ENCODE data around the gene COP1.

Gene COP1

DNA sequence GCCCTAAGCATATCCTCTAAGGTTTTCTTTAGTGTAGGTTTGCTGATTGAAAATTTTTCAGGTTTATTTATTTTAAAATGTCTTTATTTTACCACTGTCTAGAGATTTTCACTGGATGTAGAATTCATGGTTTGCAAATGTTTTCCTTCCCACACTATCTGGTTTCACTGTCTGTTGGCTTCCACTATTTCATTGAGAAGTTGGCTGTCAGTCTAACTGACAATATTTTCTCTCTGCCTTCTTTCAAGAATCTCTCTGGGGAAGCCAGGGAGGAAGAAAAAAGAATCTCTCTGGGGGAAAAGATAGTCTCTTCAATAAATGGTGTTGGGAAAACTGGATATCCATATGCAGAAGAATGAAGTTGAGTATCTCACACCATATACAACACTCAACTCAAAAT is 226.0 kb downstream of the COP1 start:
- Histone ChIP-seq H3K4me3 (ENCODE audit: low read depth, low read length) (no peak overlapping the region), H3K9ac (ENCODE audit: low read depth, low read length) (no peak overlapping the region), H3K9me3 (ENCODE audit: control insufficient read depth, insufficient read depth, low read length) (peaks cover 2% of the 10 kb centered on the region), H3K27me3 (ENCODE audit: control insufficient read depth, insufficient read depth, low read length) (no peaks in the 10 kb centered on the region), H3K4me1 (ENCODE audit: control insufficient read depth, insufficient read depth, low read length) (no peaks in the 10 kb centered on the region), H3K36me3 (ENCODE audit: control insufficient read depth, insufficient read depth, low read length) (peaks cover 10% of the 10 kb centered on the region)

DNA sequence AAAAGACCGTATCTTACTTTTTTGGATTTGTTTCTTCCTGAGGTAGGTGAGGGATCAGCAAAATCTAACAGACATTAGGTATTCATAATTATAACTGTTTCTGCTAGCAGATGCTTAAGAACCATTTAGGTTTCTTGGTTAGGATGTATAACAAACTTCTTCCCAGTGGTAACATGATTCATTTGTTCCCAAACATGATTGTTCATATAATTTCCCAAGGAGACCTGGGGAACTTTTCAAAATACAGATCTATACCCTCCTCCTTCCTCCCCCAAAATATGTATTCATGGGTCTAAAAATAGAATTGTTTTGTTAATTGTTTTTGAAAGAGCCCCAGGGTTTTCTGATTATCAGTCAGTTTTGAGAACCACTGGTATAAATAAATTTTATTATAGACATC is 228.2 kb downstream of the COP1 start:
- H3K9me3 ChIP-seq (ENCODE audit: control insufficient read depth, insufficient read depth, low read length), result no peaks in the 10 kb centered on the region
- no peak overlapping the region for H3K9ac ChIP-seq (ENCODE audit: low read depth, low read length)
- no peaks in the 10 kb centered on the region for H3K4me1 ChIP-seq (ENCODE audit: control insufficient read depth, insufficient read depth, low read length)
- no peak overlapping the region for H3K4me3 ChIP-seq (ENCODE audit: low read depth, low read length)
- H3K27me3 ChIP-seq (ENCODE audit: control insufficient read depth, insufficient read depth, low read length), result no peaks in the 10 kb centered on the region
- H3K36me3 ChIP-seq (ENCODE audit: control insufficient read depth, insufficient read depth, low read length), result peaks cover 4% of the 10 kb centered on the region

DNA sequence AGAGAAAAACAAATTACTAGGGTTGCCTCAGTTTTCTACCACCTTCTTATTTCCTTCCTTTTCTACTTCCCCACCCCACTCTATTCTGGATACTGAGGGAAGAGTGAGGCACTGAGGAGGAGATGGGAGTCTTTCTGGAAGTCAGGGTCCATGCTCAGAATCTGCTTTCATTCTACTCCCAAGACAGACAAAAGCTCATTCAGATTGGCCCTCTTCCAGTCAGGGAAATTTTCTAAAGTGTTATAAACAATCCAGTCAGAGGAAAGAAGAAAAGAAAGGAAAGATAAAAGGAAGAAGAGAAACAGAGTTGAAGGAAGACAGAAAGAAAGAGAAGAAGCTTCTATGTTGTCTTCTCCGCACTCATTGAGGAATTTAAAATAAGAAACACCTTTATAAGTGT is 228.6 kb downstream of the COP1 start:
- Histone ChIP-seq H3K9ac (ENCODE audit: low read depth, low read length) (no peak overlapping the region), H3K27me3 (ENCODE audit: control insufficient read depth, insufficient read depth, low read length) (no peaks in the 10 kb centered on the region), H3K4me3 (ENCODE audit: low read depth, low read length) (no peak overlapping the region)

DNA sequence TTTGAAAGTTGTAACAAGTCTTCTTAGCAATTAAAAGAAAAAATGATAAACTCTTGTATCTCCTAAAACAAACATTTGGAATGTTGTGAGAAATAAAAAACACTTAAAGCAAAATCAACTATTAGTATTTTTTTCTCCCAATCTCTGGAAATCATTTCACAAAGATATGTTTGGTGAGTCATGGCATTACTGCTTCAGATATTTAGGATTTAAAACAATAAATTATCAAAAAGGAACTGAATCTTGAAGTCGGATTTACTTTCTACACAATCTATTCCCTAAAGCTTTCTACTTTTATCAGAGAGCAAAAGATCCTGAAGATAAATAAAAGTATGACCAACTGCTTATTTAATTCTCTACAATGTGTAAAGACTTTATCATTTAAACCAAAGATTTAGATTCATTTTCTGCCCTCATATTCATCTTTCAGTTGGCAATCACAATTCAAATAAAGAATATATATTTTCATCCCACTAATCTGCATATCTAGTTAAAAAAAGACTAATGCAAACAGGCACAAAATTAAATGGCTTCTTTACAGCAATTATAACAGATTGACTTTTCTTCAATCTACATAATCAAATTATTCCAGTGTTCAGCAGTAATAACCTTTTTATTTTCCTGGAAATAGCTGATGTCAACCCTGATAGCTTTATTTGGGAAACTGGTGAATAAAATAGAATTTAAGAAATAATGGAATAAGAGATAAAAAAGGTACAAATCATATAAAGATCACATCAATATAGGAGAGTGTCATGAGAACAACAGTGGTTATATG is 230.0 kb downstream of the COP1 start:
- Histone ChIP-seq H3K36me3 (ENCODE audit: control insufficient read depth, insufficient read depth, low read length) (no peaks in the 10 kb centered on the region), H3K4me3 (ENCODE audit: low read depth, low read length) (no peak overlapping the region), H3K9me3 (ENCODE audit: control insufficient read depth, insufficient read depth, low read length) (no peaks in the 10 kb centered on the region), H3K4me1 (ENCODE audit: control insufficient read depth, insufficient read depth, low read length) (no peaks in the 10 kb centered on the region), H3K9ac (ENCODE audit: low read depth, low read length) (no peak overlapping the region), H3K27me3 (ENCODE audit: control insufficient read depth, insufficient read depth, low read length) (no peaks in the 10 kb centered on the region)

More for the DNA sequence above, 228.6 kb downstream of the COP1 start:
- H3K36me3 ChIP-seq (ENCODE audit: control insufficient read depth, insufficient read depth, low read length), result no peaks in the 10 kb centered on the region
- H3K9me3 ChIP-seq (ENCODE audit: control insufficient read depth, insufficient read depth, low read length), result no peaks in the 10 kb centered on the region
- no peaks in the 10 kb centered on the region for H3K4me1 ChIP-seq (ENCODE audit: control insufficient read depth, insufficient read depth, low read length)

DNA sequence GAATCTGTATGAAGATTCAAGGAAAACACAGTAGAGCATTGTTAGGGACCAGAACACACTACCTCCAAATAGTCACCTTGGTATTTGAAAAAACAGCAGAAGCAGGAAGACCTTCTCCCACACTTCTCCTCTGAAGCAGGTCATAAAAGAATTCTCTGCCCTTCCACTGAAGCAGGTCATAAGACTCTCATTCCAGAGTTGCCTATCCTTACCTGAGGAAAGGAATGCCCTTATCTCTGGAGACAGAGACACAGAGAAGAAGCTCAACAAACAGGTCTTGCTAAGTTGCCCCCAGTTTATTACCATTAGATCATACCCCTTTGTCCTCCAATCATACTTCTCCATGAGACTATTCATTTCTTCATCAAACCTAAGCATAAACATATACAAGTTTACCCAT is 237.9 kb downstream of the COP1 start:
- no peaks in the 10 kb centered on the region for H3K36me3 ChIP-seq (ENCODE audit: control insufficient read depth, insufficient read depth, low read length)
- H3K9ac ChIP-seq (ENCODE audit: low read depth, low read length), result no peak overlapping the region
- peaks cover 7% of the 10 kb centered on the region for H3K4me1 ChIP-seq (ENCODE audit: control insufficient read depth, insufficient read depth, low read length)

DNA sequence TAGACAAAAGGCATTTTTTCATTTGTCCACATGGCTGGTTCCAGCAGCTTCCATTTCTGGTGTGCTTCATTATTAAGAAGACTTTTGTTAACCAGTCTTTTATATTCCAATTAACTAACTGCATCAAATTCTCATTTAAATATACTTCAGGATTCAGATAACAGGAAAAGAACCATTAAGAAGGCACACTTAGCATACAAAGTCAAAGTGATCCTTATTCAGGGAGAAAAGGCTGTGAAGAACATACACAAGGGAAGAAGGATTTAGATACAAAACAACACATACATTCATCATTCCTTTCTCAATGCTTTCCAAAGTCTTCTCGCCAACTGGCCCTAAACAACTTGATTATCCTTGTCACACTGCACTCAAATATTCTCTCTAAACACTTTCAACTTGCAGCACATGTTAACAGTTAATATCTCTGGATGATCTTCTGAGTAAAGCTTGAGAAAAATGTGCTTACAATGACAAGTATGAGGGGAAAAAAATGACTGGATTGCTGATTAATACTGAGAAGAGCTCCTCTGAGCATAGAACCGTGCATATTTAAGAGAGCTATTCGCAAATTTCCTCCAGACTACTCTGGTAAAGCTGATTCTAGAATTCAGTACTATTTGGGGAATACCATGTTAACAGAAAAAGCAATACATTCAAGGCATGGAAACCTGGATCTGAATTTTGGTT is 238.5 kb downstream of the COP1 start:
- H3K4me3 ChIP-seq (ENCODE audit: low read depth, low read length), result no peak overlapping the region
- no peak overlapping the region for H3K9ac ChIP-seq (ENCODE audit: low read depth, low read length)
- H3K9me3 ChIP-seq (ENCODE audit: control insufficient read depth, insufficient read depth, low read length), result no peaks in the 10 kb centered on the region
- no peaks in the 10 kb centered on the region for H3K36me3 ChIP-seq (ENCODE audit: control insufficient read depth, insufficient read depth, low read length)
- H3K4me1 ChIP-seq (ENCODE audit: control insufficient read depth, insufficient read depth, low read length), result peaks cover 7% of the 10 kb centered on the region
- no peaks in the 10 kb centered on the region for H3K27me3 ChIP-seq (ENCODE audit: control insufficient read depth, insufficient read depth, low read length)

More for the DNA sequence above, 237.9 kb downstream of the COP1 start:
- no peaks in the 10 kb centered on the region for H3K27me3 ChIP-seq (ENCODE audit: control insufficient read depth, insufficient read depth, low read length)
- H3K4me3 ChIP-seq (ENCODE audit: low read depth, low read length), result no peak overlapping the region
- no peaks in the 10 kb centered on the region for H3K9me3 ChIP-seq (ENCODE audit: control insufficient read depth, insufficient read depth, low read length)

DNA sequence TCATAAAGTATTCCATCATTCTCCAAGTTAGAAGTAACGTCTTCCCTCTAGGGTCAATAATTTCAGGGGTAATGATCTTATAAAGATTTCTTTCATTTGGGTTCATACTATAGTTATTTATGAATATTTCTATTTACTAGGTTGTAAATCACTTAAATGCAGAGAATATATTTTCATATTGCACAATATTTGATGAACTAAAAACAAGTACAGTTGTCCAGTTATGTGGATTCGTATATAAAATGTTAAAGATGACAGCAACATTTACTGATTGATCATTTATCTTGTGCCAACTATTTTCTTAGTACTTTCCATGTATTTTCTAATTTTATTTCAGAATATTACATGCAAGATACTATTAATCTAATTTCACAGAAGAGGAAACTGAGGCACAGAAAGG is 243.3 kb downstream of the COP1 start:
- Histone ChIP-seq H3K9me3 (ENCODE audit: control insufficient read depth, insufficient read depth, low read length) (no peaks in the 10 kb centered on the region), H3K4me1 (ENCODE audit: control insufficient read depth, insufficient read depth, low read length) (peaks cover 6% of the 10 kb centered on the region), H3K27me3 (ENCODE audit: control insufficient read depth, insufficient read depth, low read length) (no peaks in the 10 kb centered on the region), H3K36me3 (ENCODE audit: control insufficient read depth, insufficient read depth, low read length) (no peaks in the 10 kb centered on the region), H3K4me3 (ENCODE audit: low read depth, low read length) (no peak overlapping the region), H3K9ac (ENCODE audit: low read depth, low read length) (no peak overlapping the region)

DNA sequence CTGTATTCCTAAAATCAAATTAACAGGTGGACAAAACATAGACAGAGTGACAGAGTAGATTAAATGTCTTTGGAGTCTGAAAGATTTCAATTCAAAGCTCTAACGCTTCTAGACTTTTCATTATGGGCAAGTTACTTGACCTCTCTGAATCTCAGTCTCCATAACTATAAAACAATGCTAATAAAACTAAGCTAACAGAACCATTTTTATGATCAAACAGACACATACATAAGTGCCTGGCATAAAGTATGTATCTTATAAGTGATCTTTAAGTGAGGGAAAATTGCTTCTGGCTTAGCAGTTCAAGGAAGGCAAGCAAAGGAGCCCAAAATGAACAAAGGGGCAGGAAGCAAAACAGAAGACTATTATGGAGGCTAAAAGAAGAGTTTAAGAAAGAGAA is 246.9 kb downstream of the COP1 start:
- H3K9me3 ChIP-seq (ENCODE audit: control insufficient read depth, insufficient read depth, low read length), result no peaks in the 10 kb centered on the region
- no peak overlapping the region for H3K9ac ChIP-seq (ENCODE audit: low read depth, low read length)
- peaks cover 2% of the 10 kb centered on the region for H3K4me1 ChIP-seq (ENCODE audit: control insufficient read depth, insufficient read depth, low read length)
- H3K4me3 ChIP-seq (ENCODE audit: low read depth, low read length), result no peak overlapping the region
- H3K36me3 ChIP-seq (ENCODE audit: control insufficient read depth, insufficient read depth, low read length), result no peaks in the 10 kb centered on the region
- no peaks in the 10 kb centered on the region for H3K27me3 ChIP-seq (ENCODE audit: control insufficient read depth, insufficient read depth, low read length)

DNA sequence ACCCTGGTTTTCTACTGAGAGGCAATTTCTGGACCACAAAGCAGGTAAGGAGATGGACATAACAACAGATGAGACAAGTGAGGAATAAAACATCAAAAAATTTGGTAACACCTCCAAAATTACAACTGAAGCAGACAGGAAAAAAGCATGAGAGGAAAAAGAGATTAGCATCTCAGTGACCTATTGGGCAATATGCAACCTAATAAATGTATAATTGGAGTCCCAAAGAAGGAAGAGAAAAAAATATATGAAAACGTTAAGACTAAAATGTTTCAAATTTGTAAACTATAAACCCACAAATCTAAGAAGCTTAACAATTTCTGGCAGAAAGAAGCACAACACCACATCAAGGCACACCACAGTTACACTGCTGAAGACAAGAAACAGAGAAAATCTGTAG is 255.5 kb downstream of the COP1 start:
- no peak overlapping the region for H3K4me3 ChIP-seq (ENCODE audit: low read depth, low read length)
- H3K9me3 ChIP-seq (ENCODE audit: control insufficient read depth, insufficient read depth, low read length), result no peaks in the 10 kb centered on the region
- H3K27me3 ChIP-seq (ENCODE audit: control insufficient read depth, insufficient read depth, low read length), result no peaks in the 10 kb centered on the region
- no peaks in the 10 kb centered on the region for H3K36me3 ChIP-seq (ENCODE audit: control insufficient read depth, insufficient read depth, low read length)
- H3K4me1 ChIP-seq (ENCODE audit: control insufficient read depth, insufficient read depth, low read length), result no peaks in the 10 kb centered on the region
- H3K9ac ChIP-seq (ENCODE audit: low read depth, low read length), result no peak overlapping the region

DNA sequence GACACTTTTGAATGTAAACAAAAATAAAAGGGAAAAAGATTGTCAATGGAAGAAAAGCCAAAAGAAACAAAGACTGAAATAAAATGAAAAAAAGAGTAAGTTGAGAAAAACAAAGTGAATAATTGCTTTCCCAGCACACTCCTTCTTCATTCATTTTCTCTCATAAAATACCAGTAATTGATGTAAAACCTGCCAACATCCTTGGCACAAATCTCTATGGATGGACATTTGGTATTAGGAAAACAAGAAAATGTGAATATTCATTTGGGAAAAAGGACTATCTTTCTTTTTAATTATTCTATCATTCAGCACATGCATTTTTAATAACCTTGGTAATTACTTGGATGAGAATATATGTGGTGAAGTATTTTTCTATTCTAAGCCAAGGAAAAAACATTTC is 259.3 kb downstream of the COP1 start:
- Histone ChIP-seq H3K27me3 (ENCODE audit: control insufficient read depth, insufficient read depth, low read length) (no peaks in the 10 kb centered on the region), H3K36me3 (ENCODE audit: control insufficient read depth, insufficient read depth, low read length) (no peaks in the 10 kb centered on the region), H3K4me3 (ENCODE audit: low read depth, low read length) (no peak overlapping the region), H3K9me3 (ENCODE audit: control insufficient read depth, insufficient read depth, low read length) (no peaks in the 10 kb centered on the region), H3K9ac (ENCODE audit: low read depth, low read length) (no peak overlapping the region), H3K4me1 (ENCODE audit: control insufficient read depth, insufficient read depth, low read length) (no peaks in the 10 kb centered on the region)

DNA sequence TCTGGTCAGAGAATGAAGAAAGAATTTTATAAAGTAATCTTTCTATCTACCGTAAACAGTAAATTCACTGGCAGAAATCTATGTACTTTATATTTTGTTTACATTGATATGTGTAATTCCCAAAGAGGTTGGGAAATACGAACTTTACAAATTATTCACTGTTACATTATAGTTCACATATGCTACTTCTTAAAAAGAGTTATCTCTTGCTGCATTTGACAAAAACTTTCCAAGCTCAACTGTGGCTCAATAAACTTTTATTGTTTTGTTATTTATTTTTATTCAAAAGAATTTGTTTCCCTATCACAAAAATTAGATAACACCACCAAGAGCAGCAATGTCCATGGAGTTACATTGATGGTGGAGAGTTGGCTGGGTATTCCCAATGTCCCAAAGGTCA is 262.5 kb downstream of the COP1 start:
- no peaks in the 10 kb centered on the region for H3K27me3 ChIP-seq (ENCODE audit: control insufficient read depth, insufficient read depth, low read length)
- H3K9me3 ChIP-seq (ENCODE audit: control insufficient read depth, insufficient read depth, low read length), result no peaks in the 10 kb centered on the region
- no peaks in the 10 kb centered on the region for H3K4me1 ChIP-seq (ENCODE audit: control insufficient read depth, insufficient read depth, low read length)
- H3K9ac ChIP-seq (ENCODE audit: low read depth, low read length), result no peak overlapping the region
- H3K4me3 ChIP-seq (ENCODE audit: low read depth, low read length), result no peak overlapping the region
- H3K36me3 ChIP-seq (ENCODE audit: control insufficient read depth, insufficient read depth, low read length), result peaks cover 4% of the 10 kb centered on the region

DNA sequence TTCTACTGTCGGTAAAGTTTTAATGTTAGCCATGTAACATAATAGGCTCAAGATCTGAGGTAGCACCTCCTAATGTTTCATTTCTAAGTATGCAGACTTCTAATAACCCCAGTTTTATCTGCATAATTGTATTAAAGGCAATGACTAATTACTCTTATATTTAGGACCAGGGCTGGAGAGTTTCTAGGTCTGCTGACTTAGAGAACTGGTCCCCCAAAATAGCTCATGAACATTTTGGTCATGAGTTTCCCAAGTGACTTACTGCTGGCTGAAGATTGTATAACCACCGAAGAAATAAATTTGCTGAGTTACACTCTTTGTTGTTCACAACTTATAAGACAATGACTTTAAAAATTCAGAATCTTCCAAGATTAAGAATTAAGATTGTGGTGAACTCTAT is 265.9 kb downstream of the COP1 start:
- no peak overlapping the region for H3K4me3 ChIP-seq (ENCODE audit: low read depth, low read length)
- H3K9me3 ChIP-seq (ENCODE audit: control insufficient read depth, insufficient read depth, low read length), result no peaks in the 10 kb centered on the region
- no peaks in the 10 kb centered on the region for H3K27me3 ChIP-seq (ENCODE audit: control insufficient read depth, insufficient read depth, low read length)
- H3K9ac ChIP-seq (ENCODE audit: low read depth, low read length), result no peak overlapping the region
- peaks cover 7% of the 10 kb centered on the region for H3K36me3 ChIP-seq (ENCODE audit: control insufficient read depth, insufficient read depth, low read length)
- H3K4me1 ChIP-seq (ENCODE audit: control insufficient read depth, insufficient read depth, low read length), result peaks cover 6% of the 10 kb centered on the region

All from iPS-15b (cell line).